ENCODE results near the gene NCAM1. TPM values are rescaled to one million over a fixed set of nuclear protein-coding genes. Genes with fewer than 3 reads are reported as not detected.

NCAM1 gene
- total and polyA plus RNA-seq, 7 donors: 0.46 to 124 (median 64.2) TPM

- Histone ChIP-seq H3K4me1 (no peaks in the 10 kb centered on the region), H3K27me3 (no peaks in the 10 kb centered on the region), H3K36me3 (no peaks in the 10 kb centered on the region), H3K9me3 (no peaks in the 10 kb centered on the region), H3K27ac (no peak overlapping the region), H3K4me3 (no peak overlapping the region)
- TF ChIP-seq POLR2AphosphoS5 (IDR thresholded peaks at IDR 0.05): no peak
- no peak for TF ChIP-seq CTCF (IDR thresholded peaks at IDR 0.05)
- TF ChIP-seq EP300 (IDR thresholded peaks at IDR 0.05): no peak
- no peak for TF ChIP-seq POLR2A (IDR thresholded peaks at IDR 0.05)
- intact Hi-C loops (cut with DNase I): no loop called here
- DNase-seq: no peak
- WGBS, 2 donors: 92% methylated on average over 2 of the region's 2 CpGs
These were observed 315.2 kb downstream of the NCAM1 start for GRCh38 chr11:113276466-113276865.

- H3K9me3 ChIP-seq: no peaks in the 10 kb centered on the region
- no peaks in the 10 kb centered on the region for H3K36me3 ChIP-seq
- intact Hi-C loops (cut with DNase I): no loop called here
- 94 to 95% methylated on average over 5 of the region's 5 CpGs for WGBS, 2 donors
- no peaks in the 10 kb centered on the region for H3K27me3 ChIP-seq
- no peak for TF ChIP-seq POLR2A (IDR thresholded peaks at IDR 0.05)
- no peak for TF ChIP-seq POLR2AphosphoS5 (IDR thresholded peaks at IDR 0.05)
- TF ChIP-seq CTCF (IDR thresholded peaks at IDR 0.05): no peak
- no peak for TF ChIP-seq EP300 (IDR thresholded peaks at IDR 0.05)
- H3K4me3 ChIP-seq: no peak overlapping the region
- H3K27ac ChIP-seq: no peak overlapping the region
- DNase-seq: no peak
- no peaks in the 10 kb centered on the region for H3K4me1 ChIP-seq
These were observed 316.7 kb downstream of the NCAM1 start for GRCh38 chr11:113277907-113278306.

- intact Hi-C loops (cut with DNase I): no loop called here
- Histone ChIP-seq H3K4me1 (no peaks in the 10 kb centered on the region), H3K9me3 (no peaks in the 10 kb centered on the region), H3K27me3 (no peaks in the 10 kb centered on the region), H3K4me3 (no peak overlapping the region), H3K36me3 (no peaks in the 10 kb centered on the region), H3K27ac (no peak overlapping the region)
- 88 to 91% methylated on average over 9 of the region's 9 CpGs for WGBS, 2 donors
- TF ChIP-seq EP300 (IDR thresholded peaks at IDR 0.05): no peak
- no peak for TF ChIP-seq POLR2A (IDR thresholded peaks at IDR 0.05)
- no peak for TF ChIP-seq POLR2AphosphoS5 (IDR thresholded peaks at IDR 0.05)
- TF ChIP-seq CTCF (IDR thresholded peaks at IDR 0.05): no peak
- DNase-seq: no peak
These were observed 317.3 kb downstream of the NCAM1 start for GRCh38 chr11:113278481-113278880.

GRCh38 chr11:113278925-113279324, 317.7 kb downstream of the NCAM1 start:
- H3K27ac ChIP-seq: no peak overlapping the region
- intact Hi-C loops (cut with DNase I): no loop called here
- 63 to 76% methylated on average over 4 of the region's 4 CpGs for WGBS, 2 donors
- no peak overlapping the region for H3K4me3 ChIP-seq
- TF ChIP-seq EP300 (IDR thresholded peaks at IDR 0.05) (no peak), CTCF (IDR thresholded peaks at IDR 0.05) (no peak), POLR2A (IDR thresholded peaks at IDR 0.05) (no peak), POLR2AphosphoS5 (IDR thresholded peaks at IDR 0.05) (no peak)
- H3K36me3 ChIP-seq: no peaks in the 10 kb centered on the region
- DNase-seq: no peak
- no peaks in the 10 kb centered on the region for H3K9me3 ChIP-seq
- H3K27me3 ChIP-seq: no peaks in the 10 kb centered on the region
- no peaks in the 10 kb centered on the region for H3K4me1 ChIP-seq

- intact Hi-C loops (cut with DNase I): no loop called here
- no peak for DNase-seq
- 71 to 87% methylated on average over 3 of the region's 3 CpGs for WGBS, 2 donors
- no peaks in the 10 kb centered on the region for H3K4me1 ChIP-seq
- H3K27ac ChIP-seq: no peak overlapping the region
- no peak overlapping the region for H3K4me3 ChIP-seq
- H3K27me3 ChIP-seq: no peaks in the 10 kb centered on the region
- TF ChIP-seq EP300 (IDR thresholded peaks at IDR 0.05): no peak
- TF ChIP-seq POLR2A (IDR thresholded peaks at IDR 0.05): no peak
- TF ChIP-seq CTCF (IDR thresholded peaks at IDR 0.05): no peak
- TF ChIP-seq POLR2AphosphoS5 (IDR thresholded peaks at IDR 0.05): no peak
- no peaks in the 10 kb centered on the region for H3K36me3 ChIP-seq
- H3K9me3 ChIP-seq: no peaks in the 10 kb centered on the region
These were observed 318.4 kb downstream of the NCAM1 start for GRCh38 chr11:113279591-113279990.

All from sigmoid colon (tissue), 7 donors.